ENCODE data around the gene TTC32.

The TTC32 gene

GRCh38 chr2:19859565-19859964, 42.2 kb downstream of the TTC32 start:
- Mint-ChIP-seq H3K27me3 (peaks cover 7% of the 10 kb centered on the region), H3K9me3 (no peaks in the 10 kb centered on the region), H3K4me1 (no peaks in the 10 kb centered on the region), H3K36me3 (no peaks in the 10 kb centered on the region), H3K27ac (no peak overlapping the region), H3K4me3 (no peak overlapping the region)
- DNase-seq (ENCODE audit: low spot score in 2 of 2) (no peak), ATAC-seq (ENCODE audit: low read depth) (no peak)

GRCh38 chr2:19857806-19858205, 44.0 kb downstream of the TTC32 start:
- DNase-seq (ENCODE audit: low spot score in 2 of 2) (no peak), ATAC-seq (ENCODE audit: low read depth) (no peak)
- Mint-ChIP-seq H3K27ac (no peak overlapping the region), H3K4me1 (no peaks in the 10 kb centered on the region), H3K9me3 (no peaks in the 10 kb centered on the region), H3K36me3 (no peaks in the 10 kb centered on the region), H3K27me3 (peaks cover 7% of the 10 kb centered on the region), H3K4me3 (no peak overlapping the region)

DNA sequence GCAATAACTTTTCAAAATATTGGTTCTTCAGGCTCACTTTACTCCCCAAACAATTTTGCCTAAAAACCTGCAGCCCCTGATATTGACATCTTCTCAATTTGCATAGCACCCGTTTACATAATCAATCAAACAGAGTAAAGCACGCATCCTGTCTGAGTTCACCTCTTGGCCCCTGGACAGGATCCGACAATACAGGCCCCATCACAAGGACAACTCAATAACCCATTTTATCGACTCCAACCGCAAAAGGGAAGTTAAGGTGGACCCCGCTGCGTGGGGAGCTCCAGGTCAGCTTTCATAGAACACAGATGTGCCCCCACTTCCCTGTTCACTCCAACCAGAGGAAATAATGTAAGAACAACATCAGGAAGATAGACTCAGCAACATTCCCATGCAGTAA, 44.7 kb downstream of the TTC32 start:
- H3K4me1 Mint-ChIP-seq = no peaks in the 10 kb centered on the region
- ATAC-seq (ENCODE audit: low read depth) = no peak
- H3K4me3 Mint-ChIP-seq = no peak overlapping the region
- no peak for DNase-seq (ENCODE audit: low spot score in 2 of 2)
- H3K36me3 Mint-ChIP-seq = no peaks in the 10 kb centered on the region
- no peaks in the 10 kb centered on the region for H3K9me3 Mint-ChIP-seq
- H3K27ac Mint-ChIP-seq = no peak overlapping the region
- H3K27me3 Mint-ChIP-seq = peaks cover 7% of the 10 kb centered on the region

DNA sequence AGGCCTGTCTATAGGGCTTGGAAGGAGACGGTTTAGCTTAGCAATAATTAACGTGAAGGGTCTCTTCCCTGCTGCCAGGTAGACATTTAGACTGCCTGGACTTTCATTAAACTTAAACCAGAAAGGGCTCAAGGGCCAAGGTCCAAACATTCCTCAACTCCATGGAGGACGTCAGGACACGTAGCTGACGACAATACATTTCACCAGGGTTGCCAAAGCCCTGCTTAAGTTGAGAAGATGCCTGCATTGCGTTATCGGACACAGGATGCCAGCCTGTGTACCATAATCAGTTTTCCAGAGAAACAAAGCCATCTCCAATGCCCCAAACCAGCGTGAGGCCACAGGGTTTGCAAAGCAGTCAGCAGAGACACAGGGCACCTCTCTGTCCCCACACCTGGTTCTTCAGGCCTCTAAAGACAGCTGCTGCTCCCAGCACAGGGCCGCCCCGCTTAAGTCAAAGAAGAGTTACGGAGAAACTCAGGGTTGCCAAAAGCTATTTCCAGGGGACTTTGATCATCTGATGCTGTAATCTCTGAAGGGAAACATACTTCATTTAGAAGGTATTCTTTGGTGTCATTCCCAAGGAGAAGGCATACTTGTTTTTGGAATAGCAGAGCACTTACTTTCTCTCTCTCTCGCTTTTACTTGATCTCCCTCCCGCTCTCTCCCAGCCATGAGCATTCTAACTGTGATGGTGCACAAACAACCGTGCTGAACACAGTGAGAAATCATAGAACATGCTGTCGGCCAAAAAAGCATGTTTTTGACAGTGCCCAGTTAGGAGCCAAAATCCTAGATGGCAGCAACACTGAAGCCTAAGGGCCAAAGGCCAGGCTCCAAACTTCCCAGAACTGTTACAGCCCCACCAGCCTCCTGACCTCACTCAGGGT, 46.0 kb downstream of the TTC32 start:
- DNase-seq (ENCODE audit: low spot score in 2 of 2) (no peak), ATAC-seq (ENCODE audit: low read depth) (no peak)
- no peaks in the 10 kb centered on the region for H3K9me3 Mint-ChIP-seq
- no peaks in the 10 kb centered on the region for H3K4me1 Mint-ChIP-seq
- no peak overlapping the region for H3K4me3 Mint-ChIP-seq
- no peaks in the 10 kb centered on the region for H3K36me3 Mint-ChIP-seq
- H3K27me3 Mint-ChIP-seq = peaks cover 7% of the 10 kb centered on the region
- H3K27ac Mint-ChIP-seq = no peak overlapping the region

DNA sequence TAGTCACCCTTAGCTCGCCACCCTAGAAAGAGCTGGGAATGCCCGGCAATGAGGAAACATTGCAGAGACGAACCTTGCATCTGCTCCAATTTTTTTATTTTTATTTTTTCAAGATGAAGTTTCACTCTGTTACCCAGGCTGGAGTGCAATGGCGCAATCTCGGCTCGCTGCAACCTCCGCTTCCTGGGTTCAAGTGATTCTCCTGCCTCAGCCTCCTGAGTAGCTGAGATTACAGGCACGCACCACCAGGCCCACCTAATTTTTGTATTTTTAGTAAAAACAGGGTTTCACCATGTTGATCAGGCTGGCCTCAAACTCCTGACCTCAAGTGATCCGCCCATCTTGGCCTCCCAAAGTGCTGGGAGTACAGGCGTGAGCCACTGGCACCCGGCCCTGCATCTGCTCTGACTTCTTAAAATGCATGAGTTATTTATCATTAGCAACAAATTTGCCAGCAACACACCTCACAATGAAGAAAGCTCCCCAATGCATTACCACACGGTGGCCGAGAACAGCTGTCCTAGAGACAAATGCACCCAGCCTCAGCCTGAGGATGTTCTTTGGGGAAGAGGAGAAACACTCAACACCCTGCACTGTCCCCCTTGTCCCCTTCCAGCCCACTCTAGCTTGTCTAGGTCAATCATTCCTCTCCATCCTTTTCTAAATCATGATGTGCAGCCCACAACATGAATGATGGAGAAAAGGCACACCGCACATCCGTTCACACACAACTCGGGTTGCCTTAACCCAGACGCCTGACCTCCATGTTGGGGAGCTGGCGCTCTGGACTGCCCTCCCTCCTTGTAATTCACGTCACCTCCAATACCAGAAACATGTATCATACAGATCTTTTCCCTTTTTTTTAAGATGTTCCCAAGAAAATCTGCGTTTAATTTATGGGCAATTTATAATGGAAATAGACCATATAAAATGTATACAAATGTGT, 46.9 kb downstream of the TTC32 start:
- DNase-seq (ENCODE audit: low spot score in 2 of 2) (no peak), ATAC-seq (ENCODE audit: low read depth) (no peak)
- no peaks in the 10 kb centered on the region for H3K36me3 Mint-ChIP-seq
- no peaks in the 10 kb centered on the region for H3K4me1 Mint-ChIP-seq
- no peak overlapping the region for H3K4me3 Mint-ChIP-seq
- H3K9me3 Mint-ChIP-seq = no peaks in the 10 kb centered on the region
- H3K27me3 Mint-ChIP-seq = peaks cover 7% of the 10 kb centered on the region
- H3K27ac Mint-ChIP-seq = no peak overlapping the region

- no peak overlapping the region for H3K4me3 Mint-ChIP-seq
- H3K4me1 Mint-ChIP-seq = no peaks in the 10 kb centered on the region
- DNase-seq (ENCODE audit: low spot score in 2 of 2) = no peak
- H3K27me3 Mint-ChIP-seq = peaks cover 7% of the 10 kb centered on the region
- H3K9me3 Mint-ChIP-seq = peaks cover 1% of the 10 kb centered on the region
- ATAC-seq (ENCODE audit: low read depth) = no peak
- no peaks in the 10 kb centered on the region for H3K36me3 Mint-ChIP-seq
- no peak overlapping the region for H3K27ac Mint-ChIP-seq
Observed at GRCh38 chr2:19851116-19851695, 50.6 kb downstream of the TTC32 start.

- Mint-ChIP-seq H3K9me3 (peaks cover 1% of the 10 kb centered on the region), H3K27me3 (peaks cover 6% of the 10 kb centered on the region), H3K4me3 (no peak overlapping the region), H3K27ac (no peak overlapping the region), H3K36me3 (no peaks in the 10 kb centered on the region), H3K4me1 (no peaks in the 10 kb centered on the region)
- no peak for ATAC-seq (ENCODE audit: low read depth)
- DNase-seq (ENCODE audit: low spot score in 2 of 2) = no peak
Observed at GRCh38 chr2:19850056-19851050, 51.4 kb downstream of the TTC32 start.

- peaks cover 6% of the 10 kb centered on the region for H3K27me3 Mint-ChIP-seq
- DNase-seq (ENCODE audit: low spot score in 2 of 2) (no peak), ATAC-seq (ENCODE audit: low read depth) (no peak)
- no peak overlapping the region for H3K4me3 Mint-ChIP-seq
- H3K36me3 Mint-ChIP-seq = no peaks in the 10 kb centered on the region
- no peak overlapping the region for H3K27ac Mint-ChIP-seq
- peaks cover 1% of the 10 kb centered on the region for H3K9me3 Mint-ChIP-seq
- no peaks in the 10 kb centered on the region for H3K4me1 Mint-ChIP-seq
Observed at GRCh38 chr2:19848952-19849351, 52.8 kb downstream of the TTC32 start.

DNA sequence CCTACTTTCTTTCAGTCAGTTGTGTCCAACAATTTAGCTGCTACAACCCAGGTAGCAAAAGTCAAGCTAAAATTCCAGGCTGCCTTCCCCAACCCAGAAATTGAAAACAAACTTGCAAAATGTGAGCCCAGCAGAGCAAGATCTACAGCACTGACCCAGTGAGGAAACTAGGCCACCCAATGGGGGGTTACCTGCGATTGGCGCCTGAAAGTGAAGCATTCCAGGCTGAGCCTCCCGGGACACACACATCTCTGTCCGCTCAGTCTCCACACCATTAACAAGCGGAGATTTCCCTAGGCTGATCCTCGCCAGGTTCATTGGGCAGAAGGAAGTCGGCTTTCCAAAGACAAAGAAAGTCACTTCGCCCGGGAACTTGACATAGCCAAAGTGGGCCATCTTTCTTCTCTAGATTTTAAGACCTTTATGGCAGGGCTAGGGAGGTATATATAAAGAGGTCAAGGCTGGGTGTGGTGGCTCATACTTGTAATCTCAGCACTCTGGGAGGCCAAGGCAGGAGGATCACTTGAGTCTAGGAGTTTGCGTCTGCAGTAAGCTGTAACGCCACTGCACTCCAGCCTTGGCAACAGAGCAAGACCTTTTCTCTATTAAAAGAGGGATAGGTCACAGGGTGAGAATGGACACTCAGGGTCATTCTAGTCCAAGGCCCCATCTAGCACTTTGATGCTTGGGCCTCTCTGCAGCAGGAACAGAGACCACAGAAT, 53.6 kb downstream of the TTC32 start:
- Mint-ChIP-seq H3K9me3 (peaks cover 1% of the 10 kb centered on the region), H3K27ac (no peak overlapping the region), H3K27me3 (peaks cover 8% of the 10 kb centered on the region), H3K36me3 (no peaks in the 10 kb centered on the region), H3K4me3 (no peak overlapping the region), H3K4me1 (no peaks in the 10 kb centered on the region)
- DNase-seq (ENCODE audit: low spot score in 2 of 2) = no peak
- ATAC-seq (ENCODE audit: low read depth) = no peak

DNA sequence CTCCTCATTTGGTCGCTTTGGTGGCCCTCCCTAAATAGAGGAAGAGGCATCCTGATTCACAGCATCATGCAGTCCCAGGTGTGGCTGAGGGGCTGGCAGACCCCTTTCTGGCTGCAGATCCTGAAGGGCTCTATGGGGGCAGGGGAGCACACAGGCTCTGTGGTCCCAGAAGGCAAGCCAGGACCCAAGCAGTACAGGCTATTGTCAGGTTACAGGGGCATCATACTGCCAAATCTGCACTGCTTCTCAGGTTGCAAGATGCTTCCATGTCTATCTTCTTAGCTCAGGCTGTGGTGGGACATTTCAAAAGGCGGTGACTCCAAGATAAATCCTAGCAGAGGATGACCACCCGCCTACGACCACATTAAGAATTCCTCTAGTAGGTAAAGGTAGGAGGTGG, 54.3 kb downstream of the TTC32 start:
- Mint-ChIP-seq H3K4me1 (no peaks in the 10 kb centered on the region), H3K27ac (no peak overlapping the region), H3K4me3 (no peak overlapping the region), H3K36me3 (no peaks in the 10 kb centered on the region), H3K27me3 (peaks cover 11% of the 10 kb centered on the region), H3K9me3 (peaks cover 1% of the 10 kb centered on the region)
- ATAC-seq (ENCODE audit: low read depth) (no peak), DNase-seq (ENCODE audit: low spot score in 2 of 2) (no peak)

Data from memory B cell (primary cell).